LNCAP (cell line): ENCODE results near the gene HTATIP2.

ENCODE experiments used
- TF ChIP-seq, protein P1 (sequence below): fragments of 450-650 bp; IDR thresholded peaks from 2 replicates; pipeline ENCODE4 v1.5.1; 2017; ENCODE audit warnings: mild to moderate bottlenecking

HTATIP2 gene

DNA sequence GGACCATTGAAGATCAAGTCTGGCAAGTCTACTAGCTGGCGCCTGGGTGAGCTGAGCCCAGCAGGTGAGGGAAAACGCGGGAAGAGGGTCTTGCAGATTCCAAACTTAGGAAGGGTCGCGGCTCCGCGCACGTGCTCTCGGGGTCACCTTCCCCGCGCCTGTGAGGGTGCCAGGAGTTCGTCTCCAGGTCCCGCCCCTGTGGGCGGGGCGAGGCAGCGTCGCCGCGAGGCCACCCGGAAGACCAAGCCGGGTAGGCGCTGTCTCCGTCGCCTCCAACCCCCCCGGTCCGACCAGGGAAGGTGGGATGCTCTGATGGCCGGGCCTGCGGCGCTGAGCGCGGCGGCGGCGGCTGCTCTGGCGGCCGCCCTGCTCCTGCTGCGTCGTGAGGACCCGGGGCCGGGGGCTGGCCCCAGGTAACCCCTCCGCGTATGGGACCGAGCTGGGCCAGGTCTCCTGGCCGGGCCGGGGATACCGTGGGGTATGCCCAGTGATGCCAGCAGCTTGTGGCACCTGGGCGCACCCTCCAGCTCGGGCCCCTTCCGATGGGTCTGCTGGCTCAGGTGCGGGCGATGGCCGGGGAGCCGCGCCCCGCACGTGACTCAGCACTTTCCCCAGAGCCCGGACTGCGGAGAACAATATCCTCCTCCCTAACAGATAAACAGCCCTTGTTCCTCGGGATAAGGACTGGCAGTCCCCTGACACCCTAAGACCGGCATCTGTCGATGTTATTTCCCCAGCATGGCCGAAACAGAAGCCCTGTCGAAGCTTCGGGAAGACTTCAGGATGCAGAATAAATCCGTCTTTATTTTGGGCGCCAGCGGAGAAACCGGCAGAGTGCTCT, at the start of gene HTATIP2:
Gene HTATIP2, plus strand, starts transcription at position 215 of the 841 bp plus-strand sequence. Its CDS starts 524 bp downstream, at position 739.
- TF ChIP-seq, protein P1, sequence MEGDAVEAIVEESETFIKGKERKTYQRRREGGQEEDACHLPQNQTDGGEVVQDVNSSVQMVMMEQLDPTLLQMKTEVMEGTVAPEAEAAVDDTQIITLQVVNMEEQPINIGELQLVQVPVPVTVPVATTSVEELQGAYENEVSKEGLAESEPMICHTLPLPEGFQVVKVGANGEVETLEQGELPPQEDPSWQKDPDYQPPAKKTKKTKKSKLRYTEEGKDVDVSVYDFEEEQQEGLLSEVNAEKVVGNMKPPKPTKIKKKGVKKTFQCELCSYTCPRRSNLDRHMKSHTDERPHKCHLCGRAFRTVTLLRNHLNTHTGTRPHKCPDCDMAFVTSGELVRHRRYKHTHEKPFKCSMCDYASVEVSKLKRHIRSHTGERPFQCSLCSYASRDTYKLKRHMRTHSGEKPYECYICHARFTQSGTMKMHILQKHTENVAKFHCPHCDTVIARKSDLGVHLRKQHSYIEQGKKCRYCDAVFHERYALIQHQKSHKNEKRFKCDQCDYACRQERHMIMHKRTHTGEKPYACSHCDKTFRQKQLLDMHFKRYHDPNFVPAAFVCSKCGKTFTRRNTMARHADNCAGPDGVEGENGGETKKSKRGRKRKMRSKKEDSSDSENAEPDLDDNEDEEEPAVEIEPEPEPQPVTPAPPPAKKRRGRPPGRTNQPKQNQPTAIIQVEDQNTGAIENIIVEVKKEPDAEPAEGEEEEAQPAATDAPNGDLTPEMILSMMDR = no peak

- TF ChIP-seq, protein P1 = no peak
Observed at GRCh38 chr11:20315800-20316199, 47.7 kb upstream of the HTATIP2 start.

GRCh38 chr11:20321177-20321576, 42.3 kb upstream of the HTATIP2 start:
- TF ChIP-seq, protein P1 = no peak

DNA sequence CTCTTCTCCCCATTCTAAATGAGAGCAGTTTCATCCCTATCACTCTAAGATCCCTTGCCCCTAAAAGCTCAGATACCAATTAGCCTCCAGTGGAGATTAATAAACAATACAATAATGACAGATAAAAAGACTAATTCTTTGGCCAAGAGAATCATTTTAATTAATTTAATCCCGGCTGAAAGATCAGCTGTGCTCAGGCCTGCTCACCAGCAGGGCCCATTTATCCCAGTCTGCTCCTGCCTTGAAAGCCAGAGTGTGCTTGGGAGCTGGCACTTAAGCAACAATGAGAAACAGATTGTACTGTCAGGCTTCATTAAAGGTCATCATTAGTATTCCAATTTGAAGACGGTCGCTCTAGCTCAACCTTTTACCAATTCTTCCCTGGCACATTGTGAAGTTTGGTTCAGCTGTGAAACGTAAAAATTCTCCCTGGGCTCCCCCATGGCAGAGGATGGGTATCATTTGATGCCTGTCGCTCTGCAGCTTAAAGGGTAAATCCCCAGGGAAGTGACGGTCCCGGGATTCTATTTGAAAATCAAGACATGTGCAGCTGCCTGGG, 36.1 kb upstream of the HTATIP2 start:
- TF ChIP-seq, protein P1 = no peak

GRCh38 chr11:20336056-20336455, 27.5 kb upstream of the HTATIP2 start:
- TF ChIP-seq, protein P1 = no peak

DNA sequence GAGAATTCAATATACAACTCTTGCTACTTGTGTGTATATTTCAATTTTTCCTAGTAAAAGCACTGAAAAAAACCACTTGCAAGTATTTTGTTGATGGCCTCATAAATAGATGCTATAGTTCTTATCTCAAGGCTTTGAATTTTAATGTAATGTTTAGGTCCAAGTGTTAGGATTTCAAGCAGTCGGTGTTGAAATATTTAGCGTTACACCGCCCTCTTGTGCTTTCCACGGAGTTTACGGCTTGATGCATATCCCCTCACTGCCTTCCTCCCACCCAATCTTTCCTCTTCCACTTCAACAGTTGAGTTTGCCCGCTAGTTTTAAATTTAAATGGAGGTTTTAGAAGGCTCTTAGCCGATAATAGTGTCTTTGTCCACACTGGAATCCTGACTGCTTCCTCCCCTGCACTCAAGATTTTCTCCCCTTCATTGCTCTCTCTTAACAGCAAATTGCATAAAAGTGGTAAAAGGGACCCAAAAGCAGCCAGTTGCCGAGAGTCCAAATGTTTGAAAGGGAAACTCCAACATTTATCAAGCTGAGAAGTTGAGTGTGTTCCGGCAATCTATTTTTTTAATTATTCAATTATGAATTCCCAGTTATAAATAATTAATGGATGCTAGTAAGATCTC, 25.9 kb upstream of the HTATIP2 start:
- TF ChIP-seq, protein P1 = peak; percentile 37

DNA sequence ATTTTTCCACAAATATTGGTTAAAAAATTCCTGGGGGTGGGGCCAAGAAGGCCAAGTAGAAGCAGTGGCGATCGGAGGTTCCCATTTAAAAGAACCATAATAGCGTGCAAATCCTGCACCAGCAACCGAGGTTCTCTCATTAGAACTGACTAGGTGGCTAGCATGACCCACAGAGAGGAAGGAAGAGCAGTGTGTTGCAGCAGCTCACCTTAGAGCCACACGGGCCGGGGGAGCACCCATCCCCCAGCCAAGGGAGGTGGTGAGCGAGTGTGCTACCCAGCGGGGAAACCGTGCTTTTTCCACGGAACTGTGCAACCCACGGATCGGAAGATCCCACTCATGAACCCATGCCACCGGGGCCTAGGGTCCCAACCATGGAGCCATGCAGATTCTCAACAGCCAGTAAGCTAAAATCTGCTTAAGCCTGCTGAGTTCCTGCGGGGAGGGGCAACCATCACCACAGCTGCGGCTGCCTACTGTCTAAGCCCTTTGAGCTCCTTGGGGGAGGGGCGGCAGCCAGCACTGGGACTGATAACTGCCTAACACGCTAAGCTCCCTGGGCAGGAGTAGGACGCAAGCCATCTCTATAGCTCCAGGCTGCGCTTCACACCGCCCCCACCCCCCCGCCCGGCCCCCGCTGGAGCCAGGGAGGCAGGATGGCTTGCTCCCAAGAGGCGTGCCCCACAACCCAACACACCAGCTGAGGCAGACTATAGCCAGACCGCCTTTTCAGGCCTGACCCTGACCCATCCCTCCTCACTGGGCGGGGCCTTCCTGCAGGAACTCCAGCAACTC, 21.0 kb upstream of the HTATIP2 start:
- TF ChIP-seq, protein P1 = no peak
